K562 (cell line): ENCODE measurements around the gene MICOS13. TPM values are rescaled to one million over a fixed set of nuclear protein-coding genes. Genes with fewer than 3 reads are reported as not detected.
A peak's percentile ranks its signal among the peaks of the same experiment; 100 is the strongest.

Source experiments
- BRD4 ChIP-seq: fragments of 200-600 bp; sonication (generic); IDR thresholded peaks from 2 replicates; pipeline ENCODE4 v1.6.1; 2017; ENCODE audit warnings: inconsistent platforms
- CGGBP1 ChIP-seq: fragments of 250-450 bp; sonication (Bioruptor Pico); IDR thresholded peaks from 2 replicates; pipeline ENCODE4 v1.9.0; 2021; ENCODE audit warnings: mild to moderate bottlenecking
- COPS2 ChIP-seq: fragments of 450-650 bp; conservative IDR thresholded peaks from 2 replicates; pipeline ENCODE4 v1.6.1; 2016; ENCODE audit warnings: mild to moderate bottlenecking, moderate library complexity
- MAZ ChIP-seq, 2 experiments: fragments of 450-650 bp in 1 of 2; sonication (generic) in 1 of 2; formaldehyde crosslinking; IDR thresholded peaks in 1 of 2; conservative IDR thresholded peaks in 1 of 2; 2 replicates each; pipeline versions ENCODE4 v1.4.0 to v1.5.0; 2020; ENCODE audit warnings: mild to moderate bottlenecking in 1 of 2, missing genetic modification reagents in 1 of 2
- MEIS2 ChIP-seq: fragments of 450-650 bp; IDR thresholded peaks from 2 replicates; pipeline ENCODE4 v1.6.1; 2014; ENCODE audit warnings: mild to moderate bottlenecking; ENCODE audit not compliant: partially characterized antibody
- NBN ChIP-seq: fragments of 450-650 bp; IDR thresholded peaks from 2 replicates; pipeline ENCODE4 v1.6.1; 2016; ENCODE audit warnings: low read depth, mild to moderate bottlenecking
- POU5F1 ChIP-seq: fragments of 150-350 bp; IDR thresholded peaks from 2 replicates; pipeline ENCODE4 v1.6.1; 2014; ENCODE audit warnings: borderline replicate concordance, low read length, low read depth, mild to moderate bottlenecking; ENCODE audit not compliant: partially characterized antibody
- RFX5 ChIP-seq: IDR thresholded peaks from 2 replicates; pipeline ENCODE4 v1.6.1; 2011; ENCODE audit warnings: low read depth, mild to moderate bottlenecking, improper control_type of control experiment, low read length
- SMARCB1 ChIP-seq: IDR thresholded peaks from 2 replicates; pipeline ENCODE4 v1.6.1; 2011; ENCODE audit warnings: improper control_type of control experiment, low read depth; ENCODE audit not compliant: insufficient read length
- ZBTB11 ChIP-seq, 3 experiments: fragments of 200-800 bp in 1 of 3; fragments of 250-450 bp in 1 of 3; fragments of 450-650 bp in 1 of 3; sonication (Bioruptor Pico) in 1 of 3; sonication (Bioruptor generic) in 1 of 3; formaldehyde crosslinking in 1 of 3; IDR thresholded peaks; 2 replicates each; pipeline versions ENCODE4 v1.6.1 to v1.8.0; 2016 to 2022; ENCODE audit warnings: mild to moderate bottlenecking in 2 of 3, missing genetic modification characterization in 2 of 3, missing compliant biosample characterization in 1 of 3, moderate library complexity in 1 of 3
- ZNF121 ChIP-seq: sonication (generic); formaldehyde crosslinking; conservative IDR thresholded peaks from 2 replicates; pipeline ENCODE4 v1.8.0; 2022; ENCODE audit warnings: missing genetic modification reagents
- ZNF551 ChIP-seq: fragments of 250-450 bp; sonication (Bioruptor Pico); IDR thresholded peaks from 2 replicates; pipeline ENCODE4 v1.5.0; 2021; ENCODE audit warnings: mild to moderate bottlenecking, moderate library complexity
- ZNF57 ChIP-seq: fragments of 450-650 bp; formaldehyde crosslinking; IDR thresholded peaks from 2 replicates; pipeline ENCODE4 v1.4.0; 2020; ENCODE audit warnings: mild to moderate bottlenecking, moderate library complexity
- polyA plus RNA-seq, 8 experiments: library from polyadenylated mRNA; depleted of rRNA in 4 of 8; stranded (reverse) in 5 of 8; unstranded in 3 of 8; fragments of >200 nt; fragmentation: Nextera tagmentation in 2 of 8; fragmentation: Illumina TruSeq in 1 of 8; extraction: Ambion mirVana in 2 of 8; extraction: Trizol in 1 of 8; gene quantifications; 2 replicates each; pipeline versions ENCODE4 v1.2.1 to v1.2.3, GENCODE V29; 2011 to 2014; ENCODE audit warnings: inconsistent platforms in 1 of 8, missing spikeins in 1 of 8
- total RNA-seq, 7 experiments: library from RNA; depleted of rRNA in 6 of 7; stranded (reverse); fragments of >200 nt in 6 of 7; fragmentation: Illumina TruSeq in 2 of 7; extraction: Trizol in 2 of 7; gene quantifications; 2 replicates each; pipeline versions ENCODE4 v1.2.1 to v1.2.3, GENCODE V29; 2011 to 2021; ENCODE audit warnings: low replicate concordance in 1 of 7
- TF ChIP-seq, protein P1 (sequence below): fragments of 250-450 bp; sonication (Bioruptor Pico); IDR thresholded peaks from 2 replicates; pipeline ENCODE4 v1.8.0; 2022; ENCODE audit warnings: inconsistent platforms, mild to moderate bottlenecking, moderate library complexity, borderline replicate concordance
- TF ChIP-seq, protein P2 (sequence below): fragments of 450-650 bp; IDR thresholded peaks from 2 replicates; pipeline ENCODE4 v1.6.1; 2017; ENCODE audit warnings: antibody characterized with exemption, mild to moderate bottlenecking
- TF ChIP-seq, protein P3 (sequence below): sonication (generic); formaldehyde crosslinking; IDR thresholded peaks from 2 replicates; pipeline ENCODE4 v1.8.0; 2022; ENCODE audit warnings: mild to moderate bottlenecking, missing genetic modification reagents

The MICOS13 gene
- total and polyA plus RNA-seq, 9 of the 15 experiments (the other 6 are each of a cell fraction or from before 2014, with no cell fraction given), result 15.5 to 220 (median 49.4) TPM

- peak in 1 of 3 experiments; percentile 49; a peak in 1 of 6 replicates for TF ChIP-seq ZBTB11 (CRISPR knock-in tag; IDR thresholded peaks at IDR 0.05)
- TF ChIP-seq ZNF551 (CRISPR knock-in tag), result no peak
- TF ChIP-seq SMARCB1, result no peak
- TF ChIP-seq MEIS2, result peak; percentile 99
- TF ChIP-seq CGGBP1, result no peak
- TF ChIP-seq NBN, result 0 out of 2 replicates have a peak, but pooled peaks have one; percentile 50
- TF ChIP-seq POU5F1, result peak; percentile 73
- TF ChIP-seq, protein P1, sequence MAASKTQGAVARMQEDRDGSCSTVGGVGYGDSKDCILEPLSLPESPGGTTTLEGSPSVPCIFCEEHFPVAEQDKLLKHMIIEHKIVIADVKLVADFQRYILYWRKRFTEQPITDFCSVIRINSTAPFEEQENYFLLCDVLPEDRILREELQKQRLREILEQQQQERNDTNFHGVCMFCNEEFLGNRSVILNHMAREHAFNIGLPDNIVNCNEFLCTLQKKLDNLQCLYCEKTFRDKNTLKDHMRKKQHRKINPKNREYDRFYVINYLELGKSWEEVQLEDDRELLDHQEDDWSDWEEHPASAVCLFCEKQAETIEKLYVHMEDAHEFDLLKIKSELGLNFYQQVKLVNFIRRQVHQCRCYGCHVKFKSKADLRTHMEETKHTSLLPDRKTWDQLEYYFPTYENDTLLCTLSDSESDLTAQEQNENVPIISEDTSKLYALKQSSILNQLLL (CRISPR knock-in tag), result no peak
- no peak for TF ChIP-seq RFX5
- TF ChIP-seq BRD4, result peak; percentile 94
- peak; percentile 80 to 87 for TF ChIP-seq MAZ (CRISPR knock-in tag; conservative IDR thresholded peaks at IDR 0.05 in 1 of 2, IDR thresholded peaks at IDR 0.05 in 1 of 2)
- no peak for TF ChIP-seq COPS2
- TF ChIP-seq, protein P2, sequence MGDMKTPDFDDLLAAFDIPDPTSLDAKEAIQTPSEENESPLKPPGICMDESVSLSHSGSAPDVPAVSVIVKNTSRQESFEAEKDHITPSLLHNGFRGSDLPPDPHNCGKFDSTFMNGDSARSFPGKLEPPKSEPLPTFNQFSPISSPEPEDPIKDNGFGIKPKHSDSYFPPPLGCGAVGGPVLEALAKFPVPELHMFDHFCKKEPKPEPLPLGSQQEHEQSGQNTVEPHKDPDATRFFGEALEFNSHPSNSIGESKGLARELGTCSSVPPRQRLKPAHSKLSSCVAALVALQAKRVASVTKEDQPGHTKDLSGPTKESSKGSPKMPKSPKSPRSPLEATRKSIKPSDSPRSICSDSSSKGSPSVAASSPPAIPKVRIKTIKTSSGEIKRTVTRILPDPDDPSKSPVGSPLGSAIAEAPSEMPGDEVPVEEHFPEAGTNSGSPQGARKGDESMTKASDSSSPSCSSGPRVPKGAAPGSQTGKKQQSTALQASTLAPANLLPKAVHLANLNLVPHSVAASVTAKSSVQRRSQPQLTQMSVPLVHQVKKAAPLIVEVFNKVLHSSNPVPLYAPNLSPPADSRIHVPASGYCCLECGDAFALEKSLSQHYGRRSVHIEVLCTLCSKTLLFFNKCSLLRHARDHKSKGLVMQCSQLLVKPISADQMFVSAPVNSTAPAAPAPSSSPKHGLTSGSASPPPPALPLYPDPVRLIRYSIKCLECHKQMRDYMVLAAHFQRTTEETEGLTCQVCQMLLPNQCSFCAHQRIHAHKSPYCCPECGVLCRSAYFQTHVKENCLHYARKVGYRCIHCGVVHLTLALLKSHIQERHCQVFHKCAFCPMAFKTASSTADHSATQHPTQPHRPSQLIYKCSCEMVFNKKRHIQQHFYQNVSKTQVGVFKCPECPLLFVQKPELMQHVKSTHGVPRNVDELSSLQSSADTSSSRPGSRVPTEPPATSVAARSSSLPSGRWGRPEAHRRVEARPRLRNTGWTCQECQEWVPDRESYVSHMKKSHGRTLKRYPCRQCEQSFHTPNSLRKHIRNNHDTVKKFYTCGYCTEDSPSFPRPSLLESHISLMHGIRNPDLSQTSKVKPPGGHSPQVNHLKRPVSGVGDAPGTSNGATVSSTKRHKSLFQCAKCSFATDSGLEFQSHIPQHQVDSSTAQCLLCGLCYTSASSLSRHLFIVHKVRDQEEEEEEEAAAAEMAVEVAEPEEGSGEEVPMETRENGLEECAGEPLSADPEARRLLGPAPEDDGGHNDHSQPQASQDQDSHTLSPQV, result peak; percentile 73
- TF ChIP-seq ZNF121 (CRISPR knock-in tag), result no peak
- no peak for TF ChIP-seq ZNF57 (CRISPR knock-in tag)
- TF ChIP-seq, protein P3, sequence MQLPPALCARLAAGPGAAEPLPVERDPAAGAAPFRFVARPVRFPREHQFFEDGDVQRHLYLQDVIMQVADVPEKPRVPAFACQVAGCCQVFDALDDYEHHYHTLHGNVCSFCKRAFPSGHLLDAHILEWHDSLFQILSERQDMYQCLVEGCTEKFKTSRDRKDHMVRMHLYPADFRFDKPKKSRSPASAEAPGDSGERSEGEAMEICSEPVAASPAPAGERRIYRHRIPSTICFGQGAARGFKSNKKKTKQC (CRISPR knock-in tag), result peak; percentile 60; the same call in 1 of the 2 replicates
Observed at GRCh38 chr19:5690125-5690954, 10.0 kb upstream of the MICOS13 start, which contains the start of gene RPL36 (continued).
